Activated CD8-positive, alpha-beta T cell treated with anti-CD3 and anti-CD28 coated beads, Interleukin-2, amount 10 ng/mL, durations not matched to agents 7 days and 5 days (primary cell): Measurements from ENCODE around the gene ICA1L. TPM values are rescaled to one million over a fixed set of nuclear protein-coding genes. Genes with fewer than 3 reads are reported as not detected.

Source experiments
- total RNA-seq, 2 experiments: library from RNA; stranded (reverse); gene quantifications; one replicate each; pipeline ENCODE4 v1.2.3, GENCODE V29; 2021

The ICA1L gene
- total RNA-seq, 2 experiments from 2014 or later, result 5.1 TPM

Other genes starting within 250 kb of the ICA1L start
- 10 to 100 TPM; 17.1 to 18.8 TPM for gene FAM117B, start 236.8 kb downstream of the ICA1L start, total RNA-seq
- gene WDR12, start 39.9 kb upstream of the ICA1L start, total RNA-seq, result 10 to 100 TPM; 66.3 to 69.1 TPM
- gene CARF, start 40.5 kb upstream of the ICA1L start, total RNA-seq, result 1 to 10 TPM; 7.6 to 8.5 TPM
- gene NBEAL1, start 143.1 kb upstream of the ICA1L start, total RNA-seq, result 10 to 100 TPM; 14.8 to 15.7 TPM